ENCODE data around the gene INTU.

- TF ChIP-seq CTCF (IDR thresholded peaks at IDR 0.05), result no peak
- no peak for TF ChIP-seq POLR2A (IDR thresholded peaks at IDR 0.05)
These were observed 1.4 kb downstream of the INTU start for GRCh38 chr4:127634181-127634580.

Data from adrenal gland (tissue), 5 donors.